Measurements from ENCODE around the gene TMC1.

DNA sequence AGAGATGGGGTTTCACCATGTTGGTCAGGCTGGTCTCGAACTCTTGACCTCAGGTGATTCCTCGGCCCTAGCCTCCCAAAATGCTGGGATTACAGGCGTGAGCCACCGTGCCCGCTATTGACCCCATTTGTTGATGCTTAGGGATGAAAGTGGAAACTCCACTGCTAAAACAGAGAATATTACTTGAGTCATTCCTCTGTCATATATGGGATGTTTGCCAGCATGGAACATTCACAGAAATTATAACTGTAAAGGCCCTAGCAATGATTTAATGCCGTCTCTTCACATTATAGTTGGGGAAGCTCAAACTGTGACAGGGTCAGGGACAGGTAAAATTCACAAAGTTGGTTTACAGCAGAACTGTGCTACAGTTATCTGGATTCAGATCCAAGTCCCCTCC, 94.5 kb downstream of the TMC1 start:
- TF ChIP-seq, protein P1, sequence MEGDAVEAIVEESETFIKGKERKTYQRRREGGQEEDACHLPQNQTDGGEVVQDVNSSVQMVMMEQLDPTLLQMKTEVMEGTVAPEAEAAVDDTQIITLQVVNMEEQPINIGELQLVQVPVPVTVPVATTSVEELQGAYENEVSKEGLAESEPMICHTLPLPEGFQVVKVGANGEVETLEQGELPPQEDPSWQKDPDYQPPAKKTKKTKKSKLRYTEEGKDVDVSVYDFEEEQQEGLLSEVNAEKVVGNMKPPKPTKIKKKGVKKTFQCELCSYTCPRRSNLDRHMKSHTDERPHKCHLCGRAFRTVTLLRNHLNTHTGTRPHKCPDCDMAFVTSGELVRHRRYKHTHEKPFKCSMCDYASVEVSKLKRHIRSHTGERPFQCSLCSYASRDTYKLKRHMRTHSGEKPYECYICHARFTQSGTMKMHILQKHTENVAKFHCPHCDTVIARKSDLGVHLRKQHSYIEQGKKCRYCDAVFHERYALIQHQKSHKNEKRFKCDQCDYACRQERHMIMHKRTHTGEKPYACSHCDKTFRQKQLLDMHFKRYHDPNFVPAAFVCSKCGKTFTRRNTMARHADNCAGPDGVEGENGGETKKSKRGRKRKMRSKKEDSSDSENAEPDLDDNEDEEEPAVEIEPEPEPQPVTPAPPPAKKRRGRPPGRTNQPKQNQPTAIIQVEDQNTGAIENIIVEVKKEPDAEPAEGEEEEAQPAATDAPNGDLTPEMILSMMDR (IDR thresholded peaks at IDR 0.05; ENCODE audit: low read length), result no peak
- no peak for TF ChIP-seq EZH2 (IDR thresholded peaks at IDR 0.05; ENCODE audit: borderline replicate concordance, low read length)

All from OCI-LY1 (cell line).